Neural cell (in vitro differentiated cells): ENCODE results near the gene BTG4. TPM values are rescaled to one million over a fixed set of nuclear protein-coding genes. Genes with fewer than 3 reads are reported as not detected.

Experiments used
- H2AFZ ChIP-seq: fragments of 200-600, 300-800 bp; sonication (generic), shearing (Covaris generic); 2 replicates; pipeline ENCODE4 v1.6.0; 2014; ENCODE audit warnings: low read depth, mild to moderate bottlenecking, antibody characterized with exemption, low read length, moderate library complexity
- H3F3A ChIP-seq: fragments of 200-600 bp; shearing (Covaris generic); 2 replicates; pipeline ENCODE4 v1.6.1; 2016; ENCODE audit warnings: mild to moderate bottlenecking, moderate library complexity, mixed read lengths, antibody characterized with exemption, low read length; ENCODE audit not compliant: insufficient read depth, poor library complexity, severe bottlenecking
- H3K27ac ChIP-seq: fragments of 200-600, 300-800 bp; sonication (generic), shearing (Covaris generic); 2 replicates; pipeline ENCODE4 v1.5.1; 2014; ENCODE audit warnings: mild to moderate bottlenecking, low read length, moderate library complexity
- H3K27me3 ChIP-seq: fragments of 300-800, 200-600 bp; sonication (generic), shearing (Covaris generic); 2 replicates; pipeline ENCODE4 v1.6.0; 2014; ENCODE audit warnings: mild to moderate bottlenecking, low read depth, low read length, moderate library complexity; ENCODE audit not compliant: insufficient read depth
- H3K36me3 ChIP-seq: fragments of 300-800, 200-600 bp; sonication (generic), shearing (Covaris generic); 2 replicates; pipeline ENCODE4 v1.5.1; 2014; ENCODE audit warnings: mild to moderate bottlenecking, antibody characterized with exemption, low read length, moderate library complexity; ENCODE audit not compliant: insufficient read depth
- H3K4me2 ChIP-seq: fragments of 300-800, 200-600 bp; sonication (generic), shearing (Covaris generic); 2 replicates; pipeline ENCODE4 v1.6.0; 2014; ENCODE audit warnings: mild to moderate bottlenecking, low read length
- H3K4me3 ChIP-seq: fragments of 300-800, 200-600 bp; sonication (generic), shearing (Covaris generic); 2 replicates; pipeline ENCODE4 v1.5.1; 2014; ENCODE audit warnings: mild to moderate bottlenecking, low read length, moderate library complexity
- H3K79me2 ChIP-seq: fragments of 200-600 bp; shearing (Covaris generic); replicated peaks from 2 replicates; pipeline ENCODE4 v1.6.0; 2014; ENCODE audit warnings: mild to moderate bottlenecking, low read length, moderate library complexity; ENCODE audit not compliant: insufficient read depth
- H3K9ac ChIP-seq: fragments of 300-800, 200-600 bp; sonication (generic), shearing (Covaris generic); 2 replicates; pipeline ENCODE4 v1.6.1; 2016; ENCODE audit warnings: mild to moderate bottlenecking, low read length, mixed read lengths
- H3K9me2 ChIP-seq: fragments of 200-600 bp; shearing (Covaris generic); 2 replicates; pipeline ENCODE4 v1.6.1; 2016; ENCODE audit warnings: mild to moderate bottlenecking, low read length, mixed read lengths; ENCODE audit not compliant: insufficient read depth
- H3K9me3 ChIP-seq: fragments of 200-600, 300-800 bp; sonication (generic), shearing (Covaris generic); 2 replicates; pipeline ENCODE4 v1.6.1; 2016; ENCODE audit warnings: mild to moderate bottlenecking, mixed run types, low read length, moderate library complexity, mixed read lengths
- H4K20me1 ChIP-seq: fragments of 200-600 bp; shearing (Covaris generic); 2 replicates; pipeline ENCODE4 v1.6.1; 2016; ENCODE audit warnings: mild to moderate bottlenecking, mixed run types; ENCODE audit not compliant: insufficient read depth
- EP300 ChIP-seq: fragments of 450-650 bp; conservative IDR thresholded peaks from 2 replicates; pipeline ENCODE4 v1.6.1; 2014; ENCODE audit warnings: antibody characterized with exemption, mild to moderate bottlenecking, moderate library complexity; ENCODE audit not compliant: poor library complexity, severe bottlenecking
- EZH2 ChIP-seq: fragments of 200-600, 300-800 bp; shearing (Covaris generic), sonication (generic); IDR thresholded peaks from 2 replicates; pipeline ENCODE4 v1.6.1; 2014; ENCODE audit warnings: antibody characterized with exemption, low read length, borderline replicate concordance, mild to moderate bottlenecking; ENCODE audit not compliant: insufficient read depth, poor library complexity, severe bottlenecking
- MXI1 ChIP-seq: fragments of 450-650 bp; conservative IDR thresholded peaks from 2 replicates; pipeline ENCODE4 v1.6.1; 2014; ENCODE audit warnings: antibody characterized with exemption, mild to moderate bottlenecking; ENCODE audit not compliant: poor library complexity, severe bottlenecking
- POLR2AphosphoS5 ChIP-seq: IDR thresholded peaks from 2 replicates; pipeline ENCODE4 v1.6.1; 2012
- RAD21 ChIP-seq: fragments of 450-650 bp; conservative IDR thresholded peaks from 2 replicates; pipeline ENCODE4 v1.6.1; 2014; ENCODE audit warnings: antibody characterized with exemption, mild to moderate bottlenecking, moderate library complexity
- REST ChIP-seq: IDR thresholded peaks from 2 replicates; pipeline ENCODE4 v1.6.1; 2012; ENCODE audit warnings: borderline replicate concordance
- SMC3 ChIP-seq: fragments of 450-650 bp; conservative IDR thresholded peaks from 2 replicates; pipeline ENCODE4 v1.6.1; 2014; ENCODE audit warnings: antibody characterized with exemption, mild to moderate bottlenecking, moderate library complexity; ENCODE audit not compliant: poor library complexity
- TAF1 ChIP-seq: IDR thresholded peaks from 2 replicates; pipeline ENCODE4 v1.6.1; 2012; ENCODE audit warnings: low read depth
- polyA plus RNA-seq: library from polyadenylated mRNA; depleted of rRNA; stranded (reverse); fragments of >200 nt; gene quantifications from 2 replicates; pipeline ENCODE4 v1.2.3, GENCODE V29; 2014
- TF ChIP-seq, protein P1 (sequence below): fragments of 450-650 bp; IDR thresholded peaks from 2 replicates; pipeline ENCODE4 v1.5.1; 2014; ENCODE audit warnings: antibody characterized with exemption, mild to moderate bottlenecking, moderate library complexity; ENCODE audit not compliant: poor library complexity, severe bottlenecking

The BTG4 gene
- polyA plus RNA-seq, 1 donor from 2014 or later = not detected

GRCh38 chr11:111522426-111522825 lies 10.2 kb upstream of the BTG4 start:
- Histone ChIP-seq H3K4me3 (no peak overlapping the region), H2AFZ (no peak overlapping the region), H3F3A (no peaks in the 10 kb centered on the region), H3K4me2 (no peak overlapping the region), H4K20me1 (no peaks in the 10 kb centered on the region), H3K9me2 (no peaks in the 10 kb centered on the region), H3K79me2 (no peaks in the 10 kb centered on the region), H3K27ac (no peak overlapping the region), H3K27me3 (no peaks in the 10 kb centered on the region), H3K9me3 (no peaks in the 10 kb centered on the region), H3K9ac (no peak overlapping the region), H3K36me3 (no peaks in the 10 kb centered on the region)
- TF ChIP-seq EP300 (no peak), POLR2AphosphoS5 (no peak), RAD21 (no peak), SMC3 (no peak), REST (no peak), EZH2 (no peak), TAF1 (no peak)
- TF ChIP-seq, protein P1, sequence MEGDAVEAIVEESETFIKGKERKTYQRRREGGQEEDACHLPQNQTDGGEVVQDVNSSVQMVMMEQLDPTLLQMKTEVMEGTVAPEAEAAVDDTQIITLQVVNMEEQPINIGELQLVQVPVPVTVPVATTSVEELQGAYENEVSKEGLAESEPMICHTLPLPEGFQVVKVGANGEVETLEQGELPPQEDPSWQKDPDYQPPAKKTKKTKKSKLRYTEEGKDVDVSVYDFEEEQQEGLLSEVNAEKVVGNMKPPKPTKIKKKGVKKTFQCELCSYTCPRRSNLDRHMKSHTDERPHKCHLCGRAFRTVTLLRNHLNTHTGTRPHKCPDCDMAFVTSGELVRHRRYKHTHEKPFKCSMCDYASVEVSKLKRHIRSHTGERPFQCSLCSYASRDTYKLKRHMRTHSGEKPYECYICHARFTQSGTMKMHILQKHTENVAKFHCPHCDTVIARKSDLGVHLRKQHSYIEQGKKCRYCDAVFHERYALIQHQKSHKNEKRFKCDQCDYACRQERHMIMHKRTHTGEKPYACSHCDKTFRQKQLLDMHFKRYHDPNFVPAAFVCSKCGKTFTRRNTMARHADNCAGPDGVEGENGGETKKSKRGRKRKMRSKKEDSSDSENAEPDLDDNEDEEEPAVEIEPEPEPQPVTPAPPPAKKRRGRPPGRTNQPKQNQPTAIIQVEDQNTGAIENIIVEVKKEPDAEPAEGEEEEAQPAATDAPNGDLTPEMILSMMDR = no peak

GRCh38 chr11:111521135-111521534 lies 8.9 kb upstream of the BTG4 start:
- no peaks in the 10 kb centered on the region for H3K36me3 ChIP-seq
- H3K9ac ChIP-seq = no peak overlapping the region
- H4K20me1 ChIP-seq = no peaks in the 10 kb centered on the region
- H2AFZ ChIP-seq = no peak overlapping the region
- no peak for TF ChIP-seq POLR2AphosphoS5
- no peak for TF ChIP-seq EZH2
- no peak for TF ChIP-seq TAF1
- TF ChIP-seq, protein P1 = no peak
- no peak for TF ChIP-seq SMC3
- no peak for TF ChIP-seq EP300
- no peak for TF ChIP-seq REST
- TF ChIP-seq MXI1 = no peak
- TF ChIP-seq RAD21 = no peak
- H3K9me2 ChIP-seq = no peaks in the 10 kb centered on the region
- no peaks in the 10 kb centered on the region for H3F3A ChIP-seq
- H3K27me3 ChIP-seq = no peaks in the 10 kb centered on the region
- no peaks in the 10 kb centered on the region for H3K79me2 ChIP-seq
- H3K27ac ChIP-seq = no peak overlapping the region
- no peak overlapping the region for H3K4me3 ChIP-seq
- no peaks in the 10 kb centered on the region for H3K9me3 ChIP-seq
- no peak overlapping the region for H3K4me2 ChIP-seq
